ENCODE data around the gene PSME3IP1. TPM values are rescaled to one million over a fixed set of nuclear protein-coding genes. Genes with fewer than 3 reads are reported as not detected.

PSME3IP1 gene
- polyA plus RNA-seq (2013, experiment 1 of 2): 87.7 TPM
- 87.6 TPM for polyA plus RNA-seq (2013, experiment 2 of 2)

DNA sequence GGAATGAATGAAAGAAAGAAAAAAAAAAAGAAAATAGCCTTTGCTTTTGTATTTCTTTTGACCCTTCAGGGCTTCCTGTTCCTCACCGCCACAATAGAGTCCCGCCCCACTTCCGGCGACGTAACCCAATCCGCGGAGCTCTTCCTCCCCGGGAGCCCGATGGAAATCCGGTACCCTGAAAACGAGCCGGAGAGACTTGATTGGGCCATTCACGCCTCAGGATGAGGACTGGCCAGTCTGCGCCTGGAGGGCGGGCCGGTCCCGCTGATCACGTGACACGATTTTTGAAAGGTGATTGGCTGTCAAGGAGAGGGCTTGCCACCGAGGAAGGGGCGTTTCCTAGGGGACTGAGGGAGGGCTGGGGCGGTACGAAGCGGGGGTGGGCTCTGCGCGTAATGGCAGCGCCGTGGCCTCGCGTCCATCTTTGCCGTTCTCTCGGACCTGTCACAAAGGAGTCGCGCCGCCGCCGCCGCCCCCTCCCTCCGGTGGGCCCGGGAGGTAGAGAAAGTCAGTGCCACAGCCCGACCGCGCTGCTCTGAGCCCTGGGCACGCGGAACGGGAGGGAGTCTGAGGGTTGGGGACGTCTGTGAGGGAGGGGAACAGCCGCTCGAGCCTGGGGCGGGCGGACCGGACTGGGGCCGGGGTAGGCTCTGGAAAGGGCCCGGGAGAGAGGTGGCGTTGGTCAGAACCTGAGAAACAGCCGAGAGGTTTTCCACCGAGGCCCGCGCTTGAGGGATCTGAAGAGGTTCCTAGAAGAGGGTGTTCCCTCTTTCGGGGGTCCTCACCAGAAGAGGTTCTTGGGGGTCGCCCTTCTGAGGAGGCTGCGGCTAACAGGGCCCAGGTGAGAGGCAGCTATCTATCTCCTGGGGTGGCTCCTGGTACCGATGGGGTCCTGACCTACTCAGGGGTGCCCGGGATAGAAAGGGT lies at the start of gene PSME3IP1, which contains the start of gene RSPRY1:
Gene PSME3IP1, minus strand, starts transcription at position 95 of the 927 bp plus-strand sequence. CDS start 12,185 bp downstream, outside the sequence.
Gene RSPRY1, plus strand, starts transcription at position 385 of the 927 bp plus-strand sequence. CDS start 18,330 bp downstream, outside the sequence.
- H3K4me1 ChIP-seq (ENCODE audit: control insufficient read depth, insufficient read depth, low read length, poor library complexity, severe bottlenecking): peaks cover 26% of the 10 kb centered on the region
- H3K4me3 ChIP-seq (ENCODE audit: extremely low read depth, insufficient read depth, low read length, poor library complexity, severe bottlenecking): peak within 1 kb of the TSS; percentile 98
- no peaks in the 10 kb centered on the region for H3K9me3 ChIP-seq (ENCODE audit: control insufficient read depth, low read length)
- WGBS, 2 experiments (ENCODE audit: insufficient coverage in 2 of 2): 0 to 1% methylated on average over 43 to 58 of the region's 64 CpGs
- peaks cover 13% of the 10 kb centered on the region for H3K36me3 ChIP-seq (ENCODE audit: control insufficient read depth, insufficient read depth, low read length)
- peak within 1 kb of the TSS; percentile 77 for H3K27ac ChIP-seq (ENCODE audit: low read depth, low read length, severe bottlenecking)

DNA sequence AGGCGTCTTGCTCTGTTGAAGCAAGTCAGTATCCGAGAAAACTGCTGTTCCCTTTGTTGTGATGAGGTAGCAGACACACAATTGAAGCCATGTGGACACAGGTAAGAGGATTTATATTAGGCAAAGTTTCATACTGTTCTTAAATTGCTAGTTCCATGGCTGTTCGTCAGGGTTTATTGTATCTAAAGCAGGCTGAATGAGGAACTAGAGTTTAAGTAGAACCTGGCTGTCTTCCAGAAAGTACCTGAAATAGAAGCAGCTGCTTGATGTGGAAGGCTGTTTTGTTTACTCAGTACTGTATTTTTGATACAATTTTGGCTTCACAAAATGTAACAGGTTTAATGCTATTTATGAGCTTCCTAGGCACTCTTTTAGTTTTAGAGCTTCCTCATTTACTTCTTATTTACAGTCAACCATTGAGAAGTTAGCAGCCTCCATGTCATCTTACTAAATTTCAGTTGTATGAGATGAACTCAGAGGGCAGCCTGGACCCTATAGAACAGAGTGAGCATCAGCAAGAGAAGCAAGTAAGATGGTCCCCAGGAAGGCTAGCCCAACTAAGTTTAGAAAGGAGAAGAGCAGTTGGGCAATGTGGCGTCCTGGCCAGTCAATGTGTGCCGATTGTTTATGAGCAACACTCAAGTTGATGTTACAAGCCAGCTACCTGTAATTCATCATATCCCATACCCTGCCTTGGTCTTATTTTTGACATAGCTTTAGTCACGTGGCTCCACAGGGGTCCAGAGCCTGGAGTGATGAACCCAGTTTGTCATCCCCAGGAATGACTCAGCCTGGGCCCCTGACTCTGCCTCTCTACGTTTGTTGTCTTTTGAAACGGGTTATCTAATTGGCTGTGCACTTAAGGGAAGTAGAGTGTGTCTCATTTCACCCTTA lies 49.5 kb upstream of the PSME3IP1 start:
- H3K4me3 ChIP-seq (ENCODE audit: extremely low read depth, insufficient read depth, low read length, poor library complexity, severe bottlenecking): no peak overlapping the region

DNA sequence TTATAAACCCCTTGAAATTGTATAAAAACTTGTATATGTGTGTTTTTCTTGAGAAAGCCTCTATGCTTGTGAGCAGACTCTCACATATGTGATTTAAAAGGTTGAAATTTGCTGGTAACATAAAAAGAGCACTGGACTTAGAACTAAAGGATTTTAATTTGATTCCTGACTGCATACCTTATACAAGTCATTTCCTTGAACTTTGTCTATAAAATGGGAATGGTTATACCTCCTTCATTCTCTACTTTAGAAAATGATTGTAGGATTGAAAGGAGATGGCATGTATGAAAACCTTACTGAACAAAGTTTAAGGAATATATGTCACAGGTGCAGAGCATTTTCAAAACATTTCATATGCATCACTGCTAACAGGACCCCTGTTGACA lies 48.9 kb upstream of the PSME3IP1 start:
- H3K4me1 ChIP-seq (ENCODE audit: control insufficient read depth, insufficient read depth, low read length, poor library complexity, severe bottlenecking): peaks cover 11% of the 10 kb centered on the region
- peaks cover 91% of the 10 kb centered on the region for H3K36me3 ChIP-seq (ENCODE audit: control insufficient read depth, insufficient read depth, low read length)
- no peaks in the 10 kb centered on the region for H3K9me3 ChIP-seq (ENCODE audit: control insufficient read depth, low read length)
- H3K4me3 ChIP-seq (ENCODE audit: extremely low read depth, insufficient read depth, low read length, poor library complexity, severe bottlenecking): no peak overlapping the region
- H3K27ac ChIP-seq (ENCODE audit: low read depth, low read length, severe bottlenecking): no peak overlapping the region

More for the DNA sequence above, 49.5 kb upstream of the PSME3IP1 start:
- H3K36me3 ChIP-seq (ENCODE audit: control insufficient read depth, insufficient read depth, low read length): peaks cover 84% of the 10 kb centered on the region
- H3K4me1 ChIP-seq (ENCODE audit: control insufficient read depth, insufficient read depth, low read length, poor library complexity, severe bottlenecking): peaks cover 11% of the 10 kb centered on the region
- 89 to 98% methylated on average over 6 to 7 of the region's 8 CpGs for WGBS, 2 experiments (ENCODE audit: insufficient coverage in 2 of 2)
- peak overlapping the region; percentile 1 for H3K27ac ChIP-seq (ENCODE audit: low read depth, low read length, severe bottlenecking)
- no peaks in the 10 kb centered on the region for H3K9me3 ChIP-seq (ENCODE audit: control insufficient read depth, low read length)

GRCh38 chr16:57233944-57234706 lies 48.3 kb upstream of the PSME3IP1 start:
- no peaks in the 10 kb centered on the region for H3K9me3 ChIP-seq (ENCODE audit: control insufficient read depth, low read length)
- H3K36me3 ChIP-seq (ENCODE audit: control insufficient read depth, insufficient read depth, low read length): peaks cover 93% of the 10 kb centered on the region
- 88 to 93% methylated on average over 8 to 9 of the region's 9 CpGs for WGBS, 2 experiments (ENCODE audit: insufficient coverage in 2 of 2)
- H3K4me1 ChIP-seq (ENCODE audit: control insufficient read depth, insufficient read depth, low read length, poor library complexity, severe bottlenecking): peaks cover 11% of the 10 kb centered on the region
- peak overlapping the region; percentile 41 for H3K27ac ChIP-seq (ENCODE audit: low read depth, low read length, severe bottlenecking)
- no peak overlapping the region for H3K4me3 ChIP-seq (ENCODE audit: extremely low read depth, insufficient read depth, low read length, poor library complexity, severe bottlenecking)

GRCh38 chr16:57231821-57232350 lies 46.0 kb upstream of the PSME3IP1 start:
- Histone ChIP-seq H3K27ac (ENCODE audit: low read depth, low read length, severe bottlenecking) (no peak overlapping the region), H3K9me3 (ENCODE audit: control insufficient read depth, low read length) (no peaks in the 10 kb centered on the region), H3K4me1 (ENCODE audit: control insufficient read depth, insufficient read depth, low read length, poor library complexity, severe bottlenecking) (peaks cover 15% of the 10 kb centered on the region), H3K4me3 (ENCODE audit: extremely low read depth, insufficient read depth, low read length, poor library complexity, severe bottlenecking) (no peak overlapping the region), H3K36me3 (ENCODE audit: control insufficient read depth, insufficient read depth, low read length) (peaks cover 97% of the 10 kb centered on the region)
- 93 to 94% methylated on average over 3 of the region's 3 CpGs for WGBS, 2 experiments (ENCODE audit: insufficient coverage in 2 of 2)

GRCh38 chr16:57229079-57229478 lies 43.2 kb upstream of the PSME3IP1 start:
- no CpG with 5 or more reads among the region's 1 CpG for WGBS, 2 experiments (ENCODE audit: insufficient coverage in 2 of 2)
- Histone ChIP-seq H3K4me1 (ENCODE audit: control insufficient read depth, insufficient read depth, low read length, poor library complexity, severe bottlenecking) (peaks cover 13% of the 10 kb centered on the region), H3K27ac (ENCODE audit: low read depth, low read length, severe bottlenecking) (no peak overlapping the region), H3K9me3 (ENCODE audit: control insufficient read depth, low read length) (no peaks in the 10 kb centered on the region), H3K4me3 (ENCODE audit: extremely low read depth, insufficient read depth, low read length, poor library complexity, severe bottlenecking) (no peak overlapping the region), H3K36me3 (ENCODE audit: control insufficient read depth, insufficient read depth, low read length) (peaks cover 95% of the 10 kb centered on the region)

DNA sequence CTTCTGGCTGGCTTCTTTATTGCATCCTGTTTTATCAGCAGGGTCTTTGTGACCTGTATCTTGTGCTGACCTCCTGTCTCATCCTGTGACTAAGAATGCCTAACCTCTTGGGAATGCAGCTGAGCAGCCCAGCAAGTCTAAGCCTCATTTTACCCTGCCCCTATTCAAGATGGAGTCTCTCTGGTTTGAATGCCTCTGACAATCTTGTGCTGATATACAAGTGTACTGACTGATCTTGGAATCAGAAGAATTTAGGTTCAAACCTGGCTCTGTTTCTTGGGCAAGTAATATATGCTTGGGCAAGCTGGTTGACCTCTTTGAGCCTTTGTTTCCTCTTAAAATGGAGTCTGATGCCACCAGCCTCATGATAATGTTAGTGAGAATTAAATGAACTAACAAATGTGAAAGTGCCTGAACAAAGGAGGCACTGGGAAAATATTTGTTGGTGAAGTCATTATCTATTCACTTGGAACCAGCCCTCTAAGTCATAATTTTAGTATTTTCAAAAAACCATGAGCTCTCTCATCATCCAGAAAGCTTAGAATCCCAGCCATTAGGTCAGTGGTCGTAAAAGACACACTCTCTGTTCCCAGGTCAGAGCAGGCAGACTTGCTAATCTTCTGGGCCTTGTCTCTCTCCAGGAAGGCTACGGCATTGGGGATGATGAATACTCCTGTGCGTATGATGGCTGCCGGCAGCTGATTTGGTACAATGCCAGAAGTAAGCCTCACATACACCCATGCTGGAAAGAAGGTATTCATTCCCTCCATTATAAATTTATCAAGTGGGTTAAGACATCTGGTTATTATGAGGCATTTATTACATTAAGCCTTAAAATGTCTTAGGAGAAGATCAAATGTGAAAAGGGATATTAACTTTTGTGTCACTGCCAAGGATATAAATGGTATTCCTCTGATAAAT lies 41.1 kb upstream of the PSME3IP1 start:
- Histone ChIP-seq H3K27ac (ENCODE audit: low read depth, low read length, severe bottlenecking) (no peak overlapping the region), H3K4me1 (ENCODE audit: control insufficient read depth, insufficient read depth, low read length, poor library complexity, severe bottlenecking) (peaks cover 13% of the 10 kb centered on the region), H3K4me3 (ENCODE audit: extremely low read depth, insufficient read depth, low read length, poor library complexity, severe bottlenecking) (no peak overlapping the region), H3K9me3 (ENCODE audit: control insufficient read depth, low read length) (no peaks in the 10 kb centered on the region), H3K36me3 (ENCODE audit: control insufficient read depth, insufficient read depth, low read length) (peaks cover 94% of the 10 kb centered on the region)
- 87 to 96% methylated on average over 2 to 4 of the region's 4 CpGs for WGBS, 2 experiments (ENCODE audit: insufficient coverage in 2 of 2)

- H3K27ac ChIP-seq (ENCODE audit: low read depth, low read length, severe bottlenecking): no peak overlapping the region
- peaks cover 94% of the 10 kb centered on the region for H3K36me3 ChIP-seq (ENCODE audit: control insufficient read depth, insufficient read depth, low read length)
- 93 to 100% methylated on average over 2 to 4 of the region's 7 CpGs for WGBS, 2 experiments (ENCODE audit: insufficient coverage in 2 of 2)
- H3K4me3 ChIP-seq (ENCODE audit: extremely low read depth, insufficient read depth, low read length, poor library complexity, severe bottlenecking): no peak overlapping the region
- H3K9me3 ChIP-seq (ENCODE audit: control insufficient read depth, low read length): no peaks in the 10 kb centered on the region
- H3K4me1 ChIP-seq (ENCODE audit: control insufficient read depth, insufficient read depth, low read length, poor library complexity, severe bottlenecking): peaks cover 13% of the 10 kb centered on the region
Measured at GRCh38 chr16:57225978-57226377, 40.1 kb upstream of the PSME3IP1 start.

GRCh38 chr16:57224651-57225335 lies 39.0 kb upstream of the PSME3IP1 start:
- Histone ChIP-seq H3K9me3 (ENCODE audit: control insufficient read depth, low read length) (no peaks in the 10 kb centered on the region), H3K27ac (ENCODE audit: low read depth, low read length, severe bottlenecking) (peak overlapping the region; percentile 6), H3K4me3 (ENCODE audit: extremely low read depth, insufficient read depth, low read length, poor library complexity, severe bottlenecking) (no peak overlapping the region), H3K36me3 (ENCODE audit: control insufficient read depth, insufficient read depth, low read length) (peaks cover 92% of the 10 kb centered on the region), H3K4me1 (ENCODE audit: control insufficient read depth, insufficient read depth, low read length, poor library complexity, severe bottlenecking) (peaks cover 13% of the 10 kb centered on the region)
- 94 to 96% methylated on average over 4 to 5 of the region's 6 CpGs for WGBS, 2 experiments (ENCODE audit: insufficient coverage in 2 of 2)
